A549 treated with AZD2906 at 1 μM for 4 hours (cell line): Measurements from ENCODE around the gene TMEM233. TPM values are rescaled to one million over a fixed set of nuclear protein-coding genes. Genes with fewer than 3 reads are reported as not detected.

ENCODE experiments used
- total RNA-seq: library from RNA; stranded (reverse); fragments of 200-300 nt; extraction: Qiagen RNA extraction; gene quantifications from 5 replicates; pipeline ENCODE4 v1.2.3, GENCODE V29; 2022

The TMEM233 gene
- 0.02 to 0.15 TPM (median 0.07 TPM) in 4 of 5 replicates, not detected in the other for total RNA-seq

GRCh38 chr12:119593578-119594398 lies at the start of gene TMEM233:
Gene TMEM233, plus strand, starts transcription at chr12:119593774. Its CDS starts 75 bp downstream, at chr12:119593849.

GRCh38 chr12:119667577-119668323 lies 74.2 kb downstream of the TMEM233 start, which contains the start of gene PRKAB1:
Gene PRKAB1, plus strand, starts transcription at chr12:119668133. Its CDS starts 112 bp downstream, at chr12:119668245.

Other genes starting within 250 kb of the TMEM233 start
- 30.3 to 35.0 TPM (median 33.5 TPM) in 5 replicates for gene PRKAB1, start 74.4 kb downstream of the TMEM233 start, total RNA-seq